NCI-H345 treated with DMSO at 0.1 percent for 48 hours (cell line): Measurements from ENCODE around the gene SMPX.
"Not testable (repeated sequence)": the region's sequence is repeated elsewhere in the genome, so short reads cannot be mapped to it uniquely, and the experiment has no call there.

Experiments
- DNase-seq: peaks from one replicate; lab custom pipeline; 2025; ENCODE audit not compliant: unreplicated experiment; lab: John Stamatoyannopoulos, UW

The SMPX gene

GRCh38 chrX:21757960-21758359, at the start of gene SMPX:
Gene SMPX (minus strand): TSS chrX:21758116. CDS start chrX:21754290, 3,826 bp downstream.
- DNase-seq = no peak

- DNase-seq = no peak
Measured at GRCh38 chrX:21806691-21807090, 48.8 kb upstream of the SMPX start.

- no peak for DNase-seq
Measured at GRCh38 chrX:21802839-21803238, 44.9 kb upstream of the SMPX start.

- DNase-seq = no peak
Measured at GRCh38 chrX:21802054-21802670, 44.2 kb upstream of the SMPX start.

- DNase-seq = no peak
Measured at GRCh38 chrX:21800344-21800770, 42.4 kb upstream of the SMPX start.

- no peak for DNase-seq
Measured at GRCh38 chrX:21799767-21800166, 41.9 kb upstream of the SMPX start.

GRCh38 chrX:21798677-21799219, 40.8 kb upstream of the SMPX start:
- peak; percentile 56 for DNase-seq

GRCh38 chrX:21781976-21782375, 24.1 kb upstream of the SMPX start:
- no peak for DNase-seq

- DNase-seq = no peak
Measured at GRCh38 chrX:21781525-21781924, 23.6 kb upstream of the SMPX start.

GRCh38 chrX:21779095-21779494, 21.2 kb upstream of the SMPX start:
- DNase-seq = no peak

GRCh38 chrX:21778236-21778635, 20.3 kb upstream of the SMPX start:
- DNase-seq = no peak

GRCh38 chrX:21775128-21775527, 17.2 kb upstream of the SMPX start:
- DNase-seq = not testable (repeated sequence)

- DNase-seq = not testable (repeated sequence)
Measured at GRCh38 chrX:21773036-21773435, 15.1 kb upstream of the SMPX start.

GRCh38 chrX:21770631-21771321, 12.9 kb upstream of the SMPX start:
- no peak for DNase-seq

- no peak for DNase-seq
Measured at GRCh38 chrX:21766101-21766500, 8.2 kb upstream of the SMPX start.

- DNase-seq = no peak
Measured at GRCh38 chrX:21764008-21764407, 6.1 kb upstream of the SMPX start.

GRCh38 chrX:21758488-21758887, 572 bp upstream of the SMPX start:
- DNase-seq = no peak

GRCh38 chrX:21756785-21757529, 959 bp downstream of the SMPX start:
- DNase-seq = no peak

- no peak for DNase-seq
Measured at GRCh38 chrX:21749924-21750323, 8.0 kb downstream of the SMPX start.

- DNase-seq = no peak
Measured at GRCh38 chrX:21748235-21748634, 9.7 kb downstream of the SMPX start.

GRCh38 chrX:21747558-21747957, 10.4 kb downstream of the SMPX start:
- DNase-seq = no peak

GRCh38 chrX:21745756-21746155, 12.2 kb downstream of the SMPX start:
- no peak for DNase-seq
